Non-pigmented ciliary epithelial cell (primary cell): ENCODE measurements around the gene CBX4.
"Not testable (repeated sequence)": the region's sequence is repeated elsewhere in the genome, so short reads cannot be mapped to it uniquely, and the experiment has no call there.

Experiments used
- DNase-seq: peaks from one replicate; pipeline ENCODE4 v3.0.0-alpha.2; 2010; ENCODE audit warnings: low read depth

The CBX4 gene

GRCh38 chr17:79859676-79860615, 20.7 kb upstream of the CBX4 start:
- no peak for DNase-seq

GRCh38 chr17:79857095-79857494, 17.9 kb upstream of the CBX4 start:
- no peak for DNase-seq

GRCh38 chr17:79855331-79856124, 16.3 kb upstream of the CBX4 start:
- no peak for DNase-seq

- no peak for DNase-seq
Measured at GRCh38 chr17:79854080-79855060, 15.1 kb upstream of the CBX4 start.

GRCh38 chr17:79853168-79853567, 13.9 kb upstream of the CBX4 start:
- not testable (repeated sequence) for DNase-seq

GRCh38 chr17:79852748-79853147, 13.5 kb upstream of the CBX4 start:
- DNase-seq, result no peak

GRCh38 chr17:79851461-79851817, 12.2 kb upstream of the CBX4 start:
- no peak for DNase-seq

- DNase-seq, result no peak
Measured at GRCh38 chr17:79850571-79851460, 11.6 kb upstream of the CBX4 start.

GRCh38 chr17:79849953-79850352, 10.7 kb upstream of the CBX4 start:
- no peak for DNase-seq

GRCh38 chr17:79848370-79848766, 9.1 kb upstream of the CBX4 start:
- DNase-seq, result no peak

GRCh38 chr17:79847698-79848369, 8.6 kb upstream of the CBX4 start:
- no peak for DNase-seq

GRCh38 chr17:79845601-79845949, 6.3 kb upstream of the CBX4 start:
- DNase-seq, result no peak

- no peak for DNase-seq
Measured at GRCh38 chr17:79844869-79845600, 5.8 kb upstream of the CBX4 start.

GRCh38 chr17:79843816-79844800, 4.9 kb upstream of the CBX4 start:
- DNase-seq, result no peak

- no peak for DNase-seq
Measured at GRCh38 chr17:79843474-79843815, 4.2 kb upstream of the CBX4 start.

- DNase-seq, result no peak
Measured at GRCh38 chr17:79842656-79843473, 3.6 kb upstream of the CBX4 start.

GRCh38 chr17:79842136-79842655, 3.0 kb upstream of the CBX4 start:
- no peak for DNase-seq
